Smooth muscle cell (in vitro differentiated cells): ENCODE measurements around the gene OR11A1. TPM values are rescaled to one million over a fixed set of nuclear protein-coding genes. Genes with fewer than 3 reads are reported as not detected.
A peak's percentile ranks its signal among the peaks of the same experiment; 100 is the strongest.
"Not testable (repeated sequence)": the region's sequence is repeated elsewhere in the genome, so short reads cannot be mapped to it uniquely, and the experiment has no call there.

Experiments
- DNase-seq: peaks from one replicate; lab custom pipeline; 2025; ENCODE audit not compliant: unreplicated experiment; lab: John Stamatoyannopoulos, UW
- H2AFZ ChIP-seq: fragments of 200-600 bp; sonication (generic); 2 replicates; pipeline ENCODE4 v1.6.0; 2016; ENCODE audit warnings: antibody characterized with exemption, low read depth, mild to moderate bottlenecking
- H3F3A ChIP-seq: fragments of 200-600 bp; sonication (generic); 2 replicates; pipeline ENCODE4 v1.6.0; 2017; ENCODE audit warnings: antibody characterized with exemption, low read depth
- H3K27ac ChIP-seq: fragments of 200-600 bp; sonication (generic); 2 replicates; pipeline ENCODE4 v1.5.1; 2016; ENCODE audit warnings: low read depth, mild to moderate bottlenecking
- H3K27me3 ChIP-seq: fragments of 200-600 bp; sonication (generic); 2 replicates; pipeline ENCODE4 v1.6.1; 2016; ENCODE audit warnings: low read depth, mild to moderate bottlenecking
- H3K36me3 ChIP-seq: fragments of 200-600 bp; sonication (generic); 2 replicates; pipeline ENCODE4 v1.5.1; 2016; ENCODE audit warnings: low read depth
- H3K4me1 ChIP-seq: fragments of 200-600 bp; sonication (generic); 2 replicates; pipeline ENCODE4 v1.5.1; 2016; ENCODE audit warnings: low read depth
- H3K4me2 ChIP-seq: fragments of 200-600 bp; sonication (generic); 2 replicates; pipeline ENCODE4 v1.6.0; 2016; ENCODE audit warnings: mild to moderate bottlenecking
- H3K4me3 ChIP-seq: fragments of 200-600 bp; sonication (generic); 2 replicates; pipeline ENCODE4 v1.5.1; 2016; ENCODE audit warnings: mild to moderate bottlenecking
- H3K79me2 ChIP-seq: fragments of 200-600 bp; sonication (generic); 2 replicates; pipeline ENCODE4 v1.6.0; 2016; ENCODE audit warnings: low read depth, mild to moderate bottlenecking
- H3K9ac ChIP-seq: fragments of 200-600 bp; sonication (generic); 2 replicates; pipeline ENCODE4 v1.6.0; 2016; ENCODE audit warnings: low read depth
- H3K9me3 ChIP-seq: fragments of 200-600 bp; sonication (generic); replicated peaks from 2 replicates; pipeline ENCODE4 v1.5.1; 2016; ENCODE audit warnings: low read depth
- H4K20me1 ChIP-seq: fragments of 200-600 bp; sonication (generic); 2 replicates; pipeline ENCODE4 v1.6.0; 2016; ENCODE audit warnings: low read depth
- CTCF ChIP-seq: fragments of 200-600 bp; sonication (generic); IDR thresholded peaks from 2 replicates; pipeline ENCODE4 v1.5.1; 2017; ENCODE audit warnings: borderline replicate concordance, mild to moderate bottlenecking, antibody characterized with exemption; ENCODE audit not compliant: insufficient read depth, poor library complexity, severe bottlenecking
- WGBS: methylation state at CpG from one replicate; pipeline ENCODE4 v1.1.7; 2016; ENCODE audit warnings: low lambda C conversion rate; 5-methylcytosine and 5-hydroxymethylcytosine counted together
- polyA plus RNA-seq: library from polyadenylated mRNA; unstranded; fragments of >200 nt; fragmentation: Nextera tagmentation; extraction: Ambion mirVana; gene quantifications from 2 replicates; pipeline ENCODE4 v1.2.1, GENCODE V29; 2016
- total RNA-seq: library from RNA; depleted of rRNA; stranded (reverse); fragments of >200 nt; gene quantifications from 2 replicates; pipeline ENCODE4 v1.2.3, GENCODE V29; 2014

The OR11A1 gene
- total and polyA plus RNA-seq, 2 experiments from 2014 or later = not detected

- H3K9me3 ChIP-seq = no peaks in the 10 kb centered on the region
- no peak overlapping the region for H3K9ac ChIP-seq
- H3F3A ChIP-seq = no peaks in the 10 kb centered on the region
- H3K79me2 ChIP-seq = no peaks in the 10 kb centered on the region
- H3K27me3 ChIP-seq = no peaks in the 10 kb centered on the region
- H3K27ac ChIP-seq = no peak overlapping the region
- no peaks in the 10 kb centered on the region for H3K36me3 ChIP-seq
- H4K20me1 ChIP-seq = no peaks in the 10 kb centered on the region
- TF ChIP-seq CTCF = no peak
- H2AFZ ChIP-seq = no peak overlapping the region
- no peak overlapping the region for H3K4me2 ChIP-seq
- no peak overlapping the region for H3K4me3 ChIP-seq
- DNase-seq = no peak
- 81% methylated on average over 5 of the region's 5 CpGs for WGBS
- no peaks in the 10 kb centered on the region for H3K4me1 ChIP-seq
Measured at GRCh38 chr6:29461021-29461814, 4.3 kb upstream of the OR11A1 start.

- no peak overlapping the region for H3K4me3 ChIP-seq
- H2AFZ ChIP-seq = no peak overlapping the region
- no peak for TF ChIP-seq CTCF
- H3K79me2 ChIP-seq = no peaks in the 10 kb centered on the region
- DNase-seq = no peak
- 52% methylated on average over 3 of the region's 3 CpGs for WGBS
- no peaks in the 10 kb centered on the region for H4K20me1 ChIP-seq
- no peak overlapping the region for H3K4me2 ChIP-seq
- H3K27ac ChIP-seq = peak overlapping the region; percentile 48
- peaks cover 4% of the 10 kb centered on the region for H3F3A ChIP-seq
- H3K9me3 ChIP-seq = no peaks in the 10 kb centered on the region
- peaks cover 4% of the 10 kb centered on the region for H3K4me1 ChIP-seq
- no peak overlapping the region for H3K9ac ChIP-seq
- no peaks in the 10 kb centered on the region for H3K27me3 ChIP-seq
- H3K36me3 ChIP-seq = no peaks in the 10 kb centered on the region
Measured at GRCh38 chr6:29451471-29452193, 5.2 kb downstream of the OR11A1 start.

- peaks cover 4% of the 10 kb centered on the region for H3F3A ChIP-seq
- H3K4me2 ChIP-seq = no peak overlapping the region
- DNase-seq = no peak
- H3K4me1 ChIP-seq = peaks cover 4% of the 10 kb centered on the region
- no peak overlapping the region for H3K4me3 ChIP-seq
- no peaks in the 10 kb centered on the region for H3K36me3 ChIP-seq
- no CpG with 5 or more reads among the region's 1 CpG for WGBS
- no peak for TF ChIP-seq CTCF
- H3K27ac ChIP-seq = no peak overlapping the region
- H4K20me1 ChIP-seq = no peaks in the 10 kb centered on the region
- no peaks in the 10 kb centered on the region for H3K79me2 ChIP-seq
- no peak overlapping the region for H2AFZ ChIP-seq
- no peaks in the 10 kb centered on the region for H3K9me3 ChIP-seq
- H3K9ac ChIP-seq = no peak overlapping the region
- no peaks in the 10 kb centered on the region for H3K27me3 ChIP-seq
Measured at GRCh38 chr6:29447670-29448069, 9.2 kb downstream of the OR11A1 start.

GRCh38 chr6:29444031-29444430 lies 12.8 kb downstream of the OR11A1 start:
- not testable (repeated sequence) for DNase-seq, H3K27me3 ChIP-seq, H3K4me2 ChIP-seq, H3K79me2 ChIP-seq, H3K9me3 ChIP-seq, H3K4me3 ChIP-seq, H3F3A ChIP-seq, H3K27ac ChIP-seq, H4K20me1 ChIP-seq, H3K4me1 ChIP-seq, H3K36me3 ChIP-seq, H3K9ac ChIP-seq, H2AFZ ChIP-seq
- 85% methylated on average over 1 of the region's 1 CpG for WGBS
